Gastroesophageal sphincter (tissue), 4 donors: ENCODE measurements around the gene GOLGA8S. TPM values are rescaled to one million over a fixed set of nuclear protein-coding genes. Genes with fewer than 3 reads are reported as not detected.
"Not testable (repeated sequence)": the region's sequence is repeated elsewhere in the genome, so short reads cannot be mapped to it uniquely, and the experiment has no call there.

Experiments used
- ATAC-seq: fragments of 150-250 bp; one replicate; pipeline ENCODE4 v1.9.1; 2016; ENCODE audit warnings: mild to moderate bottlenecking, moderate library complexity
- H3K27ac ChIP-seq, 4 donors: fragments of 200-600 bp; sonication (generic) in 3 of 4; 1 replicate in 3 of 4; 2 replicates in 1 of 4; pipeline ENCODE4 v1.5.1; 2016 to 2019
- H3K27me3 ChIP-seq: fragments of 200-600 bp; sonication (generic); one replicate; pipeline ENCODE4 v1.5.1; 2019
- H3K36me3 ChIP-seq, 2 donors: fragments of 200-600 bp; sonication (generic); one replicate each; pipeline ENCODE4 v1.5.1; 2019; ENCODE audit warnings: control low read depth in 1 of 2
- H3K4me1 ChIP-seq, 3 donors: fragments of 200-600 bp; sonication (generic); 1 replicate in 2 of 3; 2 replicates in 1 of 3; pipeline ENCODE4 v1.5.1; 2016 to 2019; ENCODE audit warnings: control low read depth in 2 of 3
- H3K4me3 ChIP-seq, 2 donors: fragments of 200-600 bp; sonication (generic); one replicate each; pipeline ENCODE4 v1.5.1; 2019; ENCODE audit warnings: mild to moderate bottlenecking in 1 of 2, moderate library complexity in 1 of 2
- H3K9me3 ChIP-seq, 3 donors: fragments of 200-600 bp; sonication (generic); one replicate each; pipeline ENCODE4 v1.5.1; 2017 to 2019; ENCODE audit warnings: control low read depth in 2 of 3
- EP300 ChIP-seq: sonication (generic); formaldehyde crosslinking; IDR thresholded peaks from one replicate; pipeline ENCODE4 v1.6.1; 2017; ENCODE audit warnings: antibody characterized with exemption, mild to moderate bottlenecking
- POLR2A ChIP-seq, 2 donors: fragments of 450-650 bp; IDR thresholded peaks; one replicate each; pipeline ENCODE4 v1.6.1; 2017; ENCODE audit warnings: antibody characterized with exemption in 2 of 2, mild to moderate bottlenecking in 2 of 2, moderate library complexity in 1 of 2
- POLR2AphosphoS5 ChIP-seq: sonication (generic); formaldehyde crosslinking; IDR thresholded peaks from one replicate; pipeline ENCODE4 v1.6.1; 2017; ENCODE audit warnings: antibody characterized with exemption
- WGBS, 2 donors: methylation state at CpG; one replicate each; pipeline ENCODE4 v1.1.5; 2018; ENCODE audit warnings: low coverage in 1 of 2; 5-methylcytosine and 5-hydroxymethylcytosine counted together
- total RNA-seq, 4 donors: library from RNA; depleted of rRNA; stranded (reverse); fragments of >200 nt; gene quantifications; one replicate each; pipeline ENCODE4 v1.1.0, GENCODE V29; 2016
- TF ChIP-seq, protein P1 (sequence below), 4 experiments: fragments of 200-600 bp in 2 of 4; fragments of 450-650 bp in 2 of 4; sonication (generic) in 1 of 4; IDR thresholded peaks; one replicate each; pipeline ENCODE4 v1.5.1; 2017 to 2019; ENCODE audit warnings: antibody characterized with exemption in 4 of 4, mild to moderate bottlenecking in 2 of 4, moderate library complexity in 2 of 4

Gene GOLGA8S
- total RNA-seq, 4 donors from 2014 or later = 0.15 to 0.40 (median 0.16) TPM; not detected in 1

DNA sequence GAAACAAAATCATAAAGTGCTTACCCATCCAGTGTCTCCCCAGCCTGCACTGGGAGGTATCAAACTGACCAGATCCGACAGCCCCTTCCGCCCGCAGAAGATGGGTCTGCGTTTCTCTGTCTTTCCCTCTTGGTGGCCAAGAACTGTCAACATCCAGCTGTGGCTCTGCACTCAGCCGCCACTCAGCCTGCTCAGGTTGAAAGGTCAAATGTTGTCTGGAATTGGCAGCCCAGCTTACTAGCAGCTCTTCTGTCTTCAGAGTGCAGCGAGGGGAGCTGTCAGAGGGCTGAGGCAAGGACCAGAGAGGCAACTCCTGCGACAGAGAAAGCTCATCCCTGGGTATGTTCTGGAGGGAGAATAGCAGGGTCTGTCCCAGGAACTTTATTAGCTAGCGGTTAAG lies 47.1 kb downstream of the GOLGA8S start:
- no peaks in the 10 kb centered on the region for H3K36me3 ChIP-seq
- no peak overlapping the region for H3K4me3 ChIP-seq
- peaks cover 12% of the 10 kb centered on the region for H3K27me3 ChIP-seq
- H3K27ac ChIP-seq = no peak overlapping the region
- ATAC-seq = no peak
- H3K4me1 ChIP-seq = no peaks in the 10 kb centered on the region
- H3K9me3 ChIP-seq = peaks cover 0 to 12% (median 0%) of the 10 kb centered on the region in 3 donors
- WGBS, 2 donors = 55 to 60% methylated on average over 1 to 2 of the region's 8 CpGs
- TF ChIP-seq POLR2A (IDR thresholded peaks at IDR 0.05) (no peak), POLR2AphosphoS5 (no peak), EP300 (no peak)
- TF ChIP-seq, protein P1, sequence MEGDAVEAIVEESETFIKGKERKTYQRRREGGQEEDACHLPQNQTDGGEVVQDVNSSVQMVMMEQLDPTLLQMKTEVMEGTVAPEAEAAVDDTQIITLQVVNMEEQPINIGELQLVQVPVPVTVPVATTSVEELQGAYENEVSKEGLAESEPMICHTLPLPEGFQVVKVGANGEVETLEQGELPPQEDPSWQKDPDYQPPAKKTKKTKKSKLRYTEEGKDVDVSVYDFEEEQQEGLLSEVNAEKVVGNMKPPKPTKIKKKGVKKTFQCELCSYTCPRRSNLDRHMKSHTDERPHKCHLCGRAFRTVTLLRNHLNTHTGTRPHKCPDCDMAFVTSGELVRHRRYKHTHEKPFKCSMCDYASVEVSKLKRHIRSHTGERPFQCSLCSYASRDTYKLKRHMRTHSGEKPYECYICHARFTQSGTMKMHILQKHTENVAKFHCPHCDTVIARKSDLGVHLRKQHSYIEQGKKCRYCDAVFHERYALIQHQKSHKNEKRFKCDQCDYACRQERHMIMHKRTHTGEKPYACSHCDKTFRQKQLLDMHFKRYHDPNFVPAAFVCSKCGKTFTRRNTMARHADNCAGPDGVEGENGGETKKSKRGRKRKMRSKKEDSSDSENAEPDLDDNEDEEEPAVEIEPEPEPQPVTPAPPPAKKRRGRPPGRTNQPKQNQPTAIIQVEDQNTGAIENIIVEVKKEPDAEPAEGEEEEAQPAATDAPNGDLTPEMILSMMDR (IDR thresholded peaks at IDR 0.05) = no peak

DNA sequence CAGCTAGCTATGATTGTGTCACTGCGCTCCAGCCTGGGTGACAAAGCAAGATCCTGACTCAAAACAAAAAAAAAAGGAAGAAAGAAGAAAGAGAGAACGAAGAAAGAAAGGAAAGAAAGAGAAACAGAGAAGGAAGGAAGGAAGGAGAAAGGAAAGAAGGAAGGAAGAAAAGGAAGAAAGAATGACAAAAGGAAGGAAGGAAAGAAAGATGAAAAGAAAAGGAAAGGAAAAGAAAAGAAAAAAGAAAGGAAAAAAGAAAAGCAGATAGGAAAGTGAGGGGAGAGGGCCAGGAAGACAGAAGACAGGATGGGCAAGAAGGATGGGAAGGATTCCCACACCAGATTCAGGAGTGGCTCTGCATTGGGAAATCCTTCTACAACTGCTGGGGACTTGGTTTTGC lies 47.6 kb downstream of the GOLGA8S start:
- 62 to 64% methylated on average over 2 of the region's 2 CpGs for WGBS, 2 donors
- Histone ChIP-seq H3K9me3 (peaks cover 0 to 15% (median 0%) of the 10 kb centered on the region in 3 donors), H3K27ac (no peak overlapping the region), H3K27me3 (peaks cover 7% of the 10 kb centered on the region), H3K4me3 (no peak overlapping the region), H3K36me3 (no peaks in the 10 kb centered on the region), H3K4me1 (no peaks in the 10 kb centered on the region)
- TF ChIP-seq, protein P1 (IDR thresholded peaks at IDR 0.05) = no peak
- TF ChIP-seq POLR2A (IDR thresholded peaks at IDR 0.05) (no peak), EP300 (no peak), POLR2AphosphoS5 (no peak)
- no peak for ATAC-seq

GRCh38 chr15:23402544-23402943 lies 48.0 kb downstream of the GOLGA8S start:
- Histone ChIP-seq H3K27ac (no peak overlapping the region), H3K4me1 (no peaks in the 10 kb centered on the region), H3K27me3 (peaks cover 6% of the 10 kb centered on the region), H3K9me3 (peaks cover 0 to 18% (median 0%) of the 10 kb centered on the region in 3 donors), H3K4me3 (no peak overlapping the region), H3K36me3 (no peaks in the 10 kb centered on the region)
- no peak for TF ChIP-seq POLR2AphosphoS5
- TF ChIP-seq POLR2A (IDR thresholded peaks at IDR 0.05) = no peak
- TF ChIP-seq EP300 = no peak
- TF ChIP-seq, protein P1 (IDR thresholded peaks at IDR 0.05) = no peak
- WGBS, 2 donors = 83% methylated on average over 2 of the region's 5 CpGs; no CpG with 5 or more reads in 1 of the 2 donors
- no peak for ATAC-seq

- H3K4me3 ChIP-seq = no peak overlapping the region
- no peak overlapping the region for H3K27ac ChIP-seq
- no peaks in the 10 kb centered on the region for H3K27me3 ChIP-seq
- no peaks in the 10 kb centered on the region for H3K4me1 ChIP-seq
- peaks cover 0 to 18% (median 0%) of the 10 kb centered on the region in 3 donors for H3K9me3 ChIP-seq
- ATAC-seq = no peak
- 44 to 92% methylated on average over 3 to 4 of the region's 4 CpGs for WGBS, 2 donors
- no peak for TF ChIP-seq EP300
- TF ChIP-seq, protein P1 (IDR thresholded peaks at IDR 0.05) = no peak
- TF ChIP-seq POLR2AphosphoS5 = peak; percentile 43
- peak in 1 of 2 donors; percentile 17 for TF ChIP-seq POLR2A (IDR thresholded peaks at IDR 0.05)
- H3K36me3 ChIP-seq = no peaks in the 10 kb centered on the region
Observed at GRCh38 chr15:23403550-23403949, 49.0 kb downstream of the GOLGA8S start.

DNA sequence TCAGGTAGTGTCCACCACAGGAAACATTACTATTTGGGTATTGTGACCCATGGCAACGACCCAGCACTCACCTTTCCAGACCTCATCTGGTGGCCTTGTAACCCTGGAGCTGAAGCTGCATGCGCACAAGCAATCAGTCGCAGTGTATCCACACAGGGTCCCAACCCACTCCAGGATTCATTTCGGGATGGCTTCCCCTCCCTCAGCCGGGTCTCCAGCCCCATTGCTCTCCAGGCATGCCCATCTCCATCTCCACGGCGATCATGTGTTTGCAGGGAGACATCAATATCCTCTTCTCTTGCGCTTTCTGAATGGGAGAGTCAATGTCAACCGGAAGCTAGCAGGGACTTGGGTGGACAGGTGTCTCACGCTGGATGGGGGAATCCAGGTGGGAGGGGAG lies 57.3 kb downstream of the GOLGA8S start:
- no peak overlapping the region for H3K4me3 ChIP-seq
- peaks cover 0 to 4% (median 0%) of the 10 kb centered on the region in 3 donors for H3K9me3 ChIP-seq
- WGBS, 2 donors = 80 to 86% methylated on average over 1 to 5 of the region's 10 CpGs
- no peaks in the 10 kb centered on the region for H3K36me3 ChIP-seq
- no peaks in the 10 kb centered on the region for H3K4me1 ChIP-seq
- no peak overlapping the region for H3K27ac ChIP-seq
- ATAC-seq = no peak
- no peaks in the 10 kb centered on the region for H3K27me3 ChIP-seq
- no peak for TF ChIP-seq POLR2AphosphoS5
- no peak for TF ChIP-seq POLR2A (IDR thresholded peaks at IDR 0.05)
- no peak for TF ChIP-seq EP300
- TF ChIP-seq, protein P1 (IDR thresholded peaks at IDR 0.05) = no peak

DNA sequence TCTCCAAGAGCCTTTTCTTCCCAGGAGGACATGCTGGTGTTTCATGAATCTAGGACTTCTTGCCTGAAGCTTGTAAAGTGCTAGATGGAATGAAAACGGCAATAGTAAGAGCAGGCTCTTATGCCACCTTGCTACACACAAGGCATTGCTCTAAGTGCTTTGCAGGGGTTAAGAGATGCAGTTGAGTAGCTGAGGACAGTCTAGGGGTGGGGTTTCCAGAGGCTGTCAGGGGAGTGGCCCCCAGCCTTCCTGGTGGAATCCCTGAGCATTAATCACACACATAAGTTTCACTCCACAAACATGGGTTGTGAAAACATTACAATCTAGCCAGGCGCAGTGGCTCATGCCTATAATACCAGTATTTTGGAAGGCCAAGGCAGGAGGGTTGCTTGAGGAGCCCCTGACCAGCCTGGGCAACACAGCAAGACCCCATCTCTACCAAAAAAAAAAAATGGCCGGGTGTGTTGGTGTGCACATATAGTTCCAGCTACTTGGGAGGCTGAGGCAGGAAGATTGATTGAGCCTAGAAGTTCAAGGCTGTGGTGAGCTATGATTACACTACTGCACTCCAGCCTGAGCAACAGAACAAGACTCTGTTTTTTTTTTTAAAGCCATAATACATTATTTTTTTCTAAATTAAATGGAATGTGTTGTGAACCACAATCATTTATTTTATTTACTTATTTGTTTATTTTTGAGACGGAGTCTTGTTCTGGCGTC lies 58.5 kb downstream of the GOLGA8S start:
- 63 to 74% methylated on average over 3 to 4 of the region's 5 CpGs for WGBS, 2 donors
- ATAC-seq = not testable (repeated sequence)

More for the DNA sequence above, 58.5 kb downstream of the GOLGA8S start:
- not testable (repeated sequence) for H3K4me1 ChIP-seq, H3K4me3 ChIP-seq, H3K27ac ChIP-seq, H3K9me3 ChIP-seq, H3K36me3 ChIP-seq, H3K27me3 ChIP-seq
